DOHH2 (cell line): Measurements from ENCODE around the gene DFFA.

Experiments
- EZH2phosphoT487 ChIP-seq: fragments of 200-600 bp; sonication (generic); IDR thresholded peaks from 2 replicates; pipeline ENCODE4 v1.6.1; 2017; ENCODE audit warnings: borderline replicate concordance, mild to moderate bottlenecking, antibody characterized with exemption, low read length, moderate library complexity, mixed read lengths
- TF ChIP-seq, protein P1 (sequence below): fragments of 200-600 bp; sonication (generic); IDR thresholded peaks from one replicate; pipeline ENCODE4 v1.5.1; 2014; ENCODE audit warnings: antibody characterized with exemption, mild to moderate bottlenecking, low read depth, low read length; ENCODE audit not compliant: poor library complexity, severe bottlenecking

DNA sequence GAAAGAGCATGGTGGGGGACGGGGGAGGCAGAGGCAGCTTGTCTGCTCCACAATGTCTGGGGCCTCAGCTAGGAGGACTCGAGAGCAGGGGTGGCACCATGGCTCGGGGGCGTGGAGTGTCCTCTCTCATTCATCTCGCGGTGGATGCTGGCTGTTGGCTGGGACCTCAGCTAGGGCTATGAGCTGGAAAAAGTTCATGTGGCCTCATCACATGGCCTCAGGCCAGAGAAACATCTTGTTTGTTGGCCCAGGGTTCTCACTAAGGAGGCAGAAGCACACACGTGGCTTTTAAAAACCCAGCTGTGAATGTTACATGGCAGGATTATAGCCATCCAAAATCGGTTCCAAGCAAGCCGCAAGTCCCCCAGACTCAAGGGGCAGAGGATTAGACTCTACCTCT, 48.3 kb downstream of the DFFA start:
- TF ChIP-seq, protein P1, sequence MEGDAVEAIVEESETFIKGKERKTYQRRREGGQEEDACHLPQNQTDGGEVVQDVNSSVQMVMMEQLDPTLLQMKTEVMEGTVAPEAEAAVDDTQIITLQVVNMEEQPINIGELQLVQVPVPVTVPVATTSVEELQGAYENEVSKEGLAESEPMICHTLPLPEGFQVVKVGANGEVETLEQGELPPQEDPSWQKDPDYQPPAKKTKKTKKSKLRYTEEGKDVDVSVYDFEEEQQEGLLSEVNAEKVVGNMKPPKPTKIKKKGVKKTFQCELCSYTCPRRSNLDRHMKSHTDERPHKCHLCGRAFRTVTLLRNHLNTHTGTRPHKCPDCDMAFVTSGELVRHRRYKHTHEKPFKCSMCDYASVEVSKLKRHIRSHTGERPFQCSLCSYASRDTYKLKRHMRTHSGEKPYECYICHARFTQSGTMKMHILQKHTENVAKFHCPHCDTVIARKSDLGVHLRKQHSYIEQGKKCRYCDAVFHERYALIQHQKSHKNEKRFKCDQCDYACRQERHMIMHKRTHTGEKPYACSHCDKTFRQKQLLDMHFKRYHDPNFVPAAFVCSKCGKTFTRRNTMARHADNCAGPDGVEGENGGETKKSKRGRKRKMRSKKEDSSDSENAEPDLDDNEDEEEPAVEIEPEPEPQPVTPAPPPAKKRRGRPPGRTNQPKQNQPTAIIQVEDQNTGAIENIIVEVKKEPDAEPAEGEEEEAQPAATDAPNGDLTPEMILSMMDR: no peak
- TF ChIP-seq EZH2phosphoT487: no peak
